B cell (primary cell): ENCODE data around the gene PITRM1. TPM values are rescaled to one million over a fixed set of nuclear protein-coding genes. Genes with fewer than 3 reads are reported as not detected.

ENCODE experiments used
- ATAC-seq: fragments of 200-7000 bp; cut with Tn5 transposase; one replicate; pipeline ENCODE4 v1.10.0; 2021; ENCODE audit warnings: low read depth, mild to moderate bottlenecking, moderate number of reproducible peaks, moderate library complexity
- CTCF ChIA-PET: fragments of 350-600 bp; sonication (Branson Sonifier 250); formaldehyde crosslinking; loops from one replicate; lab custom pipeline; 2021; ENCODE audit warnings: antibody characterized with exemption, inconsistent platforms; lab: Charles Lee
- POLR2A ChIA-PET: fragments of 350-600 bp; sonication (Branson Sonifier 250); formaldehyde crosslinking; loops from one replicate; lab custom pipeline; 2021; ENCODE audit warnings: antibody characterized with exemption; lab: Charles Lee
- DNase-seq: peaks from one replicate; pipeline ENCODE4 v3.0.0; 2013
- H2AFZ ChIP-seq: 2 replicates; pipeline ENCODE4 v1.6.1; 2012; ENCODE audit warnings: mild to moderate bottlenecking, low read depth, low read length; ENCODE audit not compliant: insufficient read depth, poor library complexity, severe bottlenecking
- H3K27ac ChIP-seq, 2 donors: 1 replicate in 1 of 2; 2 replicates in 1 of 2; pipeline ENCODE4 v1.5.1; 2012 to 2013; ENCODE audit warnings: low read length in 2 of 2, mild to moderate bottlenecking in 2 of 2, moderate library complexity in 1 of 2
- H3K27me3 ChIP-seq, 4 experiments: fragments of 200-600 bp in 1 of 4; sonication (generic) in 1 of 4; replicated peaks in 1 of 4; 1 replicate in 2 of 4; 2 replicates in 2 of 4; pipeline versions ENCODE4 v1.6.1 to v1.7.0; 2013 to 2016; ENCODE audit warnings: low read length in 3 of 4, mild to moderate bottlenecking in 2 of 4, mixed read lengths in 1 of 4, moderate library complexity in 1 of 4; ENCODE audit not compliant: insufficient read depth in 4 of 4, control insufficient read depth in 3 of 4; ENCODE audit errors: control extremely low read depth in 1 of 4
- H3K36me3 ChIP-seq, 2 experiments: replicated peaks in 1 of 2; 1 replicate in 1 of 2; 2 replicates in 1 of 2; pipeline versions ENCODE4 v1.6.1 to v1.7.1; 2013; ENCODE audit warnings: low read length in 1 of 2; ENCODE audit not compliant: insufficient read depth in 2 of 2, control insufficient read depth in 1 of 2; ENCODE audit errors: control extremely low read depth in 1 of 2, extremely low read depth in 1 of 2
- H3K4me1 ChIP-seq, 2 donors: fragments of 200-600 bp in 1 of 2; sonication (generic) in 1 of 2; 1 replicate in 1 of 2; 2 replicates in 1 of 2; pipeline versions ENCODE4 v1.5.1 to v1.6.1; 2013 to 2017; ENCODE audit warnings: low read length in 2 of 2; ENCODE audit not compliant: control insufficient read depth in 2 of 2, insufficient read depth in 2 of 2
- H3K4me2 ChIP-seq: replicated peaks from 2 replicates; pipeline ENCODE3; 2012; ENCODE audit warnings: mild to moderate bottlenecking, low read depth, low read length; ENCODE audit not compliant: poor library complexity, severe bottlenecking
- H3K4me3 ChIP-seq, 5 experiments: fragments of 200-600 bp in 1 of 5; sonication (generic) in 1 of 5; 1 replicate in 3 of 5; 2 replicates in 2 of 5; pipeline versions ENCODE4 v1.5.1 to v1.7.0; 2011 to 2016; ENCODE audit warnings: low read length in 4 of 5, mild to moderate bottlenecking in 4 of 5, low read depth in 2 of 5, control low read depth in 1 of 5, moderate library complexity in 1 of 5; ENCODE audit not compliant: insufficient read depth in 1 of 5; ENCODE audit errors: control extremely low read depth in 1 of 5, extremely low read depth in 1 of 5
- H3K79me2 ChIP-seq: fragments of 200-600 bp; sonication (generic); one replicate; pipeline ENCODE4 v1.6.0; 2016; ENCODE audit warnings: low read length; ENCODE audit not compliant: control insufficient read depth, insufficient read depth
- H3K9ac ChIP-seq: fragments of 200-600 bp; sonication (generic); 2 replicates; pipeline ENCODE4 v1.6.1; 2017; ENCODE audit warnings: mild to moderate bottlenecking, low read length, moderate library complexity
- H3K9me3 ChIP-seq, 3 donors: one replicate each; pipeline versions ENCODE4 v1.6.1 to v1.7.1; 2013; ENCODE audit warnings: low read length in 2 of 3; ENCODE audit not compliant: control insufficient read depth in 2 of 3, insufficient read depth in 1 of 3; ENCODE audit errors: control extremely low read depth in 1 of 3
- H4K20me1 ChIP-seq: 2 replicates; pipeline ENCODE4 v1.6.0; 2012; ENCODE audit warnings: mild to moderate bottlenecking, low read length; ENCODE audit not compliant: insufficient read depth, control insufficient read depth, poor library complexity, severe bottlenecking
- H3K27ac Mint-ChIP-seq: one replicate; pipeline ENCODE4 v1.8.0; 2021; ENCODE audit warnings: mixed read lengths
- H3K27me3 Mint-ChIP-seq: one replicate; pipeline ENCODE4 v1.8.0; 2021; ENCODE audit warnings: mixed read lengths
- H3K4me1 Mint-ChIP-seq: one replicate; pipeline ENCODE4 v1.8.0; 2021; ENCODE audit warnings: mixed read lengths
- H3K4me3 Mint-ChIP-seq: one replicate; pipeline ENCODE4 v1.8.0; 2021; ENCODE audit warnings: mixed read lengths
- H3K9me3 Mint-ChIP-seq: one replicate; pipeline ENCODE4 v1.8.0; 2022; ENCODE audit warnings: mixed read lengths; ENCODE audit not compliant: insufficient read depth
- EZH2 ChIP-seq: IDR thresholded peaks from 2 replicates; pipeline ENCODE4 v1.6.1; 2012; ENCODE audit warnings: borderline replicate concordance, low read depth, mild to moderate bottlenecking, moderate library complexity, low read length; ENCODE audit not compliant: insufficient read depth, poor library complexity, severe bottlenecking
- WGBS: methylation state at CpG from one replicate; pipeline ENCODE4 v1.1.5; 2013; ENCODE audit warnings: missing lambda C conversion rate; ENCODE audit not compliant: insufficient coverage; 5-methylcytosine and 5-hydroxymethylcytosine counted together
- intact Hi-C: fragments of 100-400 bp; cut with micrococcal nuclease; formaldehyde crosslinking; loops from one replicate; pipeline ENCODE4 v1.10.0; 2022
- polyA plus RNA-seq: library from polyadenylated mRNA; depleted of rRNA; stranded (reverse); fragments of >200 nt; gene quantifications from 2 replicates; pipeline ENCODE4 v1.2.3, GENCODE V29; 2012
- total RNA-seq, 2 donors: library from RNA; stranded (reverse); fragments of 120-200 nt in 1 of 2; gene quantifications; 1 replicate in 1 of 2; 2 replicates in 1 of 2; pipeline versions ENCODE4 v1.2.3 to v1.2.4, GENCODE V29; 2013 to 2022
- TF ChIP-seq, protein P1 (sequence below): fragments of 200-600 bp; IDR thresholded peaks from one replicate; pipeline ENCODE4 v1.8.0; 2022; ENCODE audit warnings: antibody characterized with exemption, mild to moderate bottlenecking

PITRM1 gene
- total and polyA plus RNA-seq, 2 donors (not counting 1 experiment from before 2014, with no cell fraction given), result 50.7 to 71.1 TPM

DNA sequence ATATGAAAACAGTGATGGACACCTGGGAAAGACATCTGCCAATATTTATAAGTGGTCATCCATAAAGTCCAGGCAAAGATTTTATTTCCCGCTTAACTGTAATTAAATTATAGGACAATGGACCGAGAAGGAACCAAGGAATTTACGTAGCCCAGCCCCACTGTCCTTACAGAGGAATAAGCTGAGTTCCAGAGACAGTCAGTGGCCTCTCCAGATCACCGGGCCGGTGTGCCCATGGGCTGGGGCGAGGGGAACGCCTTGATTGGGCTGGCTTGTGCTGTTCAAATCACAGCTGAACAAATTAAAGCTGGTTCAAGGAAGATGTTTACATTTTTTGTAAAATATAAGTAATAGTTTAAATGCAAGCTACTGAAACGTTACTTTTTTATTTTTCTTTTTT is 64.5 kb downstream of the PITRM1 start:
- POLR2A ChIA-PET, result no interaction called here
- H2AFZ ChIP-seq, result no peak overlapping the region
- CTCF ChIA-PET, result no interaction called here
- intact Hi-C loops, result no loop called here
- H3K4me2 ChIP-seq, result no peak overlapping the region
- no peaks in the 10 kb centered on the region for H3K79me2 ChIP-seq
- ATAC-seq, result no peak
- Mint-ChIP-seq H3K4me3 (no peak overlapping the region), H3K27ac (no peak overlapping the region), H3K9me3 (no peaks in the 10 kb centered on the region), H3K4me1 (peaks cover 17% of the 10 kb centered on the region), H3K27me3 (no peaks in the 10 kb centered on the region)
- DNase-seq, result no peak
- no peaks in the 10 kb centered on the region for H4K20me1 ChIP-seq
- no peak overlapping the region for H3K27ac ChIP-seq
- WGBS, result 87% methylated on average over 5 of the region's 8 CpGs
- TF ChIP-seq, protein P1, sequence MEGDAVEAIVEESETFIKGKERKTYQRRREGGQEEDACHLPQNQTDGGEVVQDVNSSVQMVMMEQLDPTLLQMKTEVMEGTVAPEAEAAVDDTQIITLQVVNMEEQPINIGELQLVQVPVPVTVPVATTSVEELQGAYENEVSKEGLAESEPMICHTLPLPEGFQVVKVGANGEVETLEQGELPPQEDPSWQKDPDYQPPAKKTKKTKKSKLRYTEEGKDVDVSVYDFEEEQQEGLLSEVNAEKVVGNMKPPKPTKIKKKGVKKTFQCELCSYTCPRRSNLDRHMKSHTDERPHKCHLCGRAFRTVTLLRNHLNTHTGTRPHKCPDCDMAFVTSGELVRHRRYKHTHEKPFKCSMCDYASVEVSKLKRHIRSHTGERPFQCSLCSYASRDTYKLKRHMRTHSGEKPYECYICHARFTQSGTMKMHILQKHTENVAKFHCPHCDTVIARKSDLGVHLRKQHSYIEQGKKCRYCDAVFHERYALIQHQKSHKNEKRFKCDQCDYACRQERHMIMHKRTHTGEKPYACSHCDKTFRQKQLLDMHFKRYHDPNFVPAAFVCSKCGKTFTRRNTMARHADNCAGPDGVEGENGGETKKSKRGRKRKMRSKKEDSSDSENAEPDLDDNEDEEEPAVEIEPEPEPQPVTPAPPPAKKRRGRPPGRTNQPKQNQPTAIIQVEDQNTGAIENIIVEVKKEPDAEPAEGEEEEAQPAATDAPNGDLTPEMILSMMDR, result no peak
- TF ChIP-seq EZH2, result no peak
- no peak overlapping the region for H3K9ac ChIP-seq
- peaks cover 1 to 67% of the 10 kb centered on the region in 2 experiments for H3K36me3 ChIP-seq
- H3K27me3 ChIP-seq, result no peaks in the 10 kb centered on the region
- H3K4me3 ChIP-seq, result no peak overlapping the region
- peaks cover 4 to 7% of the 10 kb centered on the region in 2 donors for H3K4me1 ChIP-seq
- H3K9me3 ChIP-seq, result no peaks in the 10 kb centered on the region

- no peak overlapping the region for H3K27ac ChIP-seq
- H3K36me3 ChIP-seq, result peaks cover 1 to 68% of the 10 kb centered on the region in 2 experiments
- intact Hi-C loops, result no loop called here
- no peaks in the 10 kb centered on the region for H4K20me1 ChIP-seq
- DNase-seq (no peak), ATAC-seq (no peak)
- Mint-ChIP-seq H3K27me3 (no peaks in the 10 kb centered on the region), H3K9me3 (no peaks in the 10 kb centered on the region), H3K27ac (no peak overlapping the region), H3K4me3 (no peak overlapping the region), H3K4me1 (peaks cover 17% of the 10 kb centered on the region)
- 97% methylated on average over 22 of the region's 22 CpGs for WGBS
- no peak overlapping the region for H3K4me3 ChIP-seq
- H3K4me1 ChIP-seq, result peaks cover 4 to 7% of the 10 kb centered on the region in 2 donors
- no peaks in the 10 kb centered on the region for H3K79me2 ChIP-seq
- no peaks in the 10 kb centered on the region for H3K9me3 ChIP-seq
- TF ChIP-seq, protein P1, result no peak
- no peak for TF ChIP-seq EZH2
- no peak overlapping the region for H3K4me2 ChIP-seq
- no peak overlapping the region for H2AFZ ChIP-seq
- POLR2A ChIA-PET, result no interaction called here
- no peak overlapping the region for H3K9ac ChIP-seq
- CTCF ChIA-PET, result no interaction called here
- no peaks in the 10 kb centered on the region for H3K27me3 ChIP-seq
These were observed 65.1 kb downstream of the PITRM1 start for GRCh38 chr10:3107426-3107961.
